NCI-H146 treated with DMSO at 0.1 percent for 48 hours (cell line): Measurements from ENCODE around the gene NEK7.
"Not testable (repeated sequence)": the region's sequence is repeated elsewhere in the genome, so short reads cannot be mapped to it uniquely, and the experiment has no call there.

Experiments used
- DNase-seq: peaks from one replicate; lab custom pipeline; 2025; ENCODE audit not compliant: unreplicated experiment; lab: John Stamatoyannopoulos, UW

The NEK7 gene

GRCh38 chr1:198169672-198170071 is 12.9 kb downstream of the NEK7 start:
- DNase-seq = no peak

DNA sequence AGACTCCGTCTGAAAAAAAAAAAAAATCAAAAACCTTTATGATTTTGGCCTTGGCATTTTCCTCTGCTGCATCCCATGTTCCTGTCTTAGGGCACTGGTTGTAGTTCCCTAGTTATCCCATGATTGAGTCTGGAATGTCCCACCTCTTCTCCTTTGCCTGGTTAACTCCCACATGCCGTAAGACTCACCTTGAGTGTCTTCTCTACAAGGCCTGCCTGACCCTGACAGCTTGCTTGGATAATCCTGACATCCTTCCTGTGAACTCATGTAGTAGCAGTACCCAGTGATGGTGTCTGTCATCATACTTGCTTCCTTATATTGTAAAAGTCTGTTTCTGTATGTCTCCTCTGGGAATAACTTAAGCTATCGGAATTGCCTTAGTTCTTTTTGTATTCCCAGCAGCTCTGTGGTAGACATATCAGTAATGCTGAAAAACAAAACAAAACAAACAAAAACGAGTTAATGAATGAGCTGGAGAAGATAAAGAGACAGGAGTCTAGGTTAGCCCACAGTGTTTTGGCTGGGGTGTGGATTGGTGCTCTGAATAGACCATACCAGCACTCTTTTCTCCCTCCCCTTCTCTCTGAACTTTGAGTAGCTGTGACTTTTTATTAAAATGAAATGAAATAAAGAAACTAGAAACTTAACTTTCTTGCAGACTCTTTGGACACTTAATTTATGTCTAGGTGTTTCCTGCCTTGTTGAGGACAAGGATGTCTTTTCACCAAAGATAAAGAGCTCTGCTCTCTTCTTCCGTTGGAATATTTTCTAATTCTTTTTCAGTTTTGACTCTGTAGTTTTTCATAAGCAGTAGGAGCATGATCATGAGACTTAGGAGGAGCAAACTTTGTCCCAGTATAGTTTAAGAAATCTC is 15.1 kb downstream of the NEK7 start:
- DNase-seq = no peak

- no peak for DNase-seq
Observed at GRCh38 chr1:198173832-198174231, 17.0 kb downstream of the NEK7 start.

DNA sequence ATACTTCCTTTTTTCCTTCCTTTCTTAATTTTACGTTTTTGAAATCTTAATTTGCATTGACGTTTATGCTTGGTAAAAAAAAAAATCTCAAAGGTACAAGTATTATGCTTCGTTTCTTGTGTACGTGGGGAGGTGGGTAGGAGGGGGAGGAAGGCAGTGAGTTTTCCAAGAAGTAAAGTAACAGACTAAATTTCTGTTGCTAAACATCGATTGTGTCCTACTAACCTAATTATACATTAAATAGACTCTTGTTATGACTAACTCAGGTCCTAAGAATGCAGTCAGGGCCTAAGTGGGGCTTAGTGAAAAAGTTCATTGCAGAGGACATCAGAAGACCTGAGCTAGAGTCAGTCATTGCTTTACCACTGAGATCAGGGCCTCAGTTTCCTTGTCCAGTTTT is 17.5 kb downstream of the NEK7 start:
- DNase-seq = no peak

DNA sequence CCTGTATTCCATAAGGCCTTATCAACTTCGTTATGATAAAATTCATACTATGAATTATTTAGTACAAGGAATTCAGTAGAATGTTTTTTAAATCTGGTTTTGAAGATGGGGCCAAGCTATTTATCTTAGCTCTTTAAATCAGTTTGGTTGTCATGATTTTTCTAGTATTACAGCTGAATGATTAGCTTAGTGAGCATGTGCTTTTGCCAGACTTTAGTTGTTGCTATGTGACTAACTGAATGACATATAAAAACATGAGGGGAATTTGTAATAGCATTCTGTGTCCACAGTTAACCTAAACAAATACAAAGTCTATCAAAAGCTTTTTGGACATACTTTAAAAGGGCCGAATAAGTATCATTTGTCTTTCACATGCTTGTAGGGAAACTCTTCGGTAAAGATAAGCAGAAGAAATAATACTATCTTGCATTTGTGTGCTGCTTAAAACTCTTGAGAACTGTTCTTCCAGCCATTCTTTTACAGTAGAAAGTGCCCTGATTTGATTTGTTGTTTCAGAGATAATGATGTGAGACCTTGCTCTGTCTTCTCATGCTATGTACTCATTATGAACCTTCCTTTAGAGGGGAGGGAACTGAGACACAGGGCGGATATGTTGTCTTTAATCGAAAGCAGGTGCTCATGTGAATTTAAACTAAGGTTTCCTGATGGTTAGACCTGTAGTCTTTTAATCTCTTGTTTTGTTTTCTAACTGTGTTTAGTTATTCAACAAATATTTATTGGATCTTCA is 18.8 kb downstream of the NEK7 start:
- DNase-seq = no peak

DNA sequence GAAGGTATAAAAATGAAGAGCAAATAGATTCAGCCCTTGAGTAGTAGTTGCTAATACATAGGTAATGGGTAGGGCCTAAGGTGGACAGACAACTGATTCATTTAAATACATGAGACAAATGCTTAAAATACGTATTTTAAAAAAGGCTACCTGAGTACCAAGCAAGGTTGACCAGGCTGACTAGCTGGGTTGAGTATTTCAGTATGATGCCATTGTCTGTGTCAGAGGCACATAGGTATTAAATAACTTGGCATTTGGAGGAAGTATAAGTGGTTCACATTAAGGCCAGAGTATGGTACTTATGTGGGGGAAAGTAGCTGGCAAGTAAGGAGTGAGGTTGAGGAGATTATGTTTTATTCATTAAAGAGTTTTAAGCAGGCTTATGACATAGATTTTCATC is 19.4 kb downstream of the NEK7 start:
- no peak for DNase-seq

- no peak for DNase-seq
Observed at GRCh38 chr1:198177546-198177945, 20.7 kb downstream of the NEK7 start.

DNA sequence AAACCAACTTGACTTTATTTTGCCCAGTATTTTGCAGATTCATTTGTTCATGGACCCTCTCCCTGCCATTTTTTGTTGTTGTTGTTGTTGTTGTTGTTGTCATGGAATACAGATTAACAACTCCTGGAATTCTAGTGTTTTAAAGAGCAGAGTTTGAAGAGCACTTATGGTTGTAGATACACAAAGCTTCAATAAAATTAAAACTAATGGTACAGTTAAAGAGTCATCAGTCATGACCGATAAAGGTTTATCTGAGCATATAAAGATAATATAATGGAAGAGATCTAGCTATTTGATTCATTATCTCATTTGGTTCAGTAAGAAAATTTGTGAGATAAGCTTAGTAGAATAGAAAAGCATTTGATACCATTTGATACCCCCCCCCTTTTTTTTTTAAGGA is 21.8 kb downstream of the NEK7 start:
- DNase-seq = no peak

DNA sequence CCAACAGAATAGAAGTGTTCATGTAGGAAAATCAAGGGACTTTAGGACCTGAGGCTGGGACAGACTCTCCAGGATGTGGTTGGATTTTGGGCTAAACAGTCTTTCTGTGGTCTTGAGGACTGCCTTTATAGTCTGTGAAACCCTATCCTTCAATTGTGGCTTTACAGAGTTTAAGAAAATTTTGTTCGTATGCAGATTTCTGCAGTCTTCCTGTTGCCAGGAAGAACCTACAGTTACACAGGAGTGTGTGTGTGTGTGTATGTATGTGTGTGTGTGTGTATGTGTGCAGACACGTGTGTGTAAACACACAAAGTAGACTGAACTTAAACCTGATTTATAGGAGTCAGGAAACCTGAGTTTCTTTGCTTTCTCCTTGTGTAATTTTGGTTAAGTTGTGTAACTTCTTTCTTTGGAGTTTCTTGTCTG is 22.8 kb downstream of the NEK7 start:
- DNase-seq = no peak

DNA sequence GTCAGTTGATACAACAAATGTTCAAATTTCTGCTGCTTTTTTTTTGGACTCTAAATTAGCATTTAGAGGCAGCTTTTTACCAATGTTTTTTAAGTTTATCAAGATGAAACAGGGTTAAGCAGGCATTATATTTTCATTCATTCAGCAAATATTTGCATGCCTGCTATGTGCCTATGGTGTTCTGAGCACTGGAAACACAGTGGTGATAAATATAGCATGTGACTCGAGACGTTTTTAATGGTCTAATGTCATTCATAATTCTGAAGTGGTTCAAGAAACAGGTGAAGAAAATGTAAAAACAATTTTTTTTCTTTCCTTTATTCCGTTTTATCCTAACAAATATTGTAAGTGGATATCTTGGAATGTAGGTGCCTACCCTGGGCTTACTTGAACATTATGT is 26.8 kb downstream of the NEK7 start:
- DNase-seq = no peak

- no peak for DNase-seq
Observed at GRCh38 chr1:198184516-198184915, 27.7 kb downstream of the NEK7 start.

DNA sequence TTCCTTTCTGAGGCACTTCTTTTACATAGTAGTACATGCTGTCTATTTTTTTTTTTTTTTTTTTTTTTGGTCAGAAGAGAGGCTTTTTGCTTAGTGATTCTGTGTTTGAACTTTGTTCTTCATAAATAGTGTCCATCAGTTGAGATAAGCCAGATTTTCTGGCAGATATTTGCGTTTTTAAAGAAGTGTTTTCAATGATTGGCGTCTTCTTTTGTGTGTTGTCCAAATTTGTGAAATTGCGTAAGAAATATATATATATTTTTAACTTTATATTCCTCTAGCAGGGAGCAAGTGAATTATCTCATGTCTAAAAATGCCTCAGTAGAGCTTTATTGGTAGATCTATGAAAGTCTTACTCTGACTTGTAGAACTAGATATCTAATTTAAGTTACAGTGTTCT is 28.3 kb downstream of the NEK7 start:
- no peak for DNase-seq

GRCh38 chr1:198185759-198186158 is 29.0 kb downstream of the NEK7 start:
- no peak for DNase-seq

GRCh38 chr1:198186916-198187580 is 30.2 kb downstream of the NEK7 start:
- DNase-seq = no peak

- no peak for DNase-seq
Observed at GRCh38 chr1:198187973-198188588, 31.3 kb downstream of the NEK7 start.

GRCh38 chr1:198191117-198191516 is 34.3 kb downstream of the NEK7 start:
- DNase-seq = no peak

DNA sequence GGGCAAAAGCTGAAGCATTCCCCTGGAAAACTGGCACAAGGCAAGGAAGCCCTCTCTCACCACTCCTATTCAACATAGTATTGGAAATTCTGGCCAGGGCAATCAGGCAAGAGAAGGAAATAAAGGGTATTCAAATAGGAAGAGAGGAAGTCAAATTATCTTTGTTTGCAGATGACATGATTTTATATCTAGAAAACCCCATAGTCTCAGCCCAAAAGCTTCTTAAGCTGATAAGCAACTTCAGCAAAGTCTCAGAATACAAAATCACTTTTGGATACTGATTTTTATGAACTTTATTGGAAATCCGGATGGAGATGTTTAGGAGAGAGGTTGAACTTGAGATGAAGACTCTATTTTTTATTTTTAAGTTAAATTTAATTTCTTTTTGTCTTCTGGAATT is 37.1 kb downstream of the NEK7 start:
- not testable (repeated sequence) for DNase-seq

DNA sequence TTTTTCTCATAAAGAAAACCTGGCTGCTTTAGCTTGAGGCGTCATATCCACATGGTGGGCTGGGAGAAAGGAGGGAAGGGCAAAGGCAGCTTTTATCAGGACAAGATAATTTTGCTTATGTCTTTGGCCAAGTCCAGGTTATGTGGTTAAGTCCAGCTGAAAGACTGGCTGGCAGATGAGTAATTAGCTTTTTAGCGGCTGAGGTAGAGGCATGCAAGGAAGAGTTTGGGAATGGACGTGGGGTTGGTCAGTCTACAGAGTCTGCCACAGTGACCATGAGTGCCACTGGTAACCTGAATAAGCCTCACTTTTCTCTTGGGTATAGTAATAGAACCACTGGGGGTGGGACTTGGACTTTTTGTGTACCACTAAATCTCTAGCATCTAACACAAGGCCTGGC is 39.8 kb downstream of the NEK7 start:
- no peak for DNase-seq

GRCh38 chr1:198197285-198197684 is 40.5 kb downstream of the NEK7 start:
- DNase-seq = no peak

DNA sequence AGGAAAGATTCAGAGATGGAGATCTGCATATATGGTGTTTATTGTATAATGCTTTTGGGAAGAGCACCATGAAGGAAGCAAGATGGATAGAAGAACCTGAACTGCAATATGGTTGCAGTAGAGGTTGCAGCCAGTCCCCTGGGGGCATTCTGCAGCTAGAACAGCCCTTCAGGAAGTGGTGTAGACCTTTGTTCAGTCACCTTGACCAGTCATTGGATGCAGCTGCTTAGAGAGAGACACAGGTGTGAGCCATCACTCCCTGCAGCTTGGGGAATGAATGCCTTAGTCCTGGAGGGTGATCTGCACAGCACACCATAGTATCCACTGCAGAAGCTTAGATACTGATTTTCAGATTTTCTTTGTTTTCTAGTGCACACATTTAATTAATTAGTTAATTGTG is 42.3 kb downstream of the NEK7 start:
- DNase-seq = no peak
